ENCODE results near the gene SLIT3. TPM values are rescaled to one million over a fixed set of nuclear protein-coding genes. Genes with fewer than 3 reads are reported as not detected.

The SLIT3 gene
- total RNA-seq, 2 donors from 2014 or later: 6.6 to 6.7 TPM

DNA sequence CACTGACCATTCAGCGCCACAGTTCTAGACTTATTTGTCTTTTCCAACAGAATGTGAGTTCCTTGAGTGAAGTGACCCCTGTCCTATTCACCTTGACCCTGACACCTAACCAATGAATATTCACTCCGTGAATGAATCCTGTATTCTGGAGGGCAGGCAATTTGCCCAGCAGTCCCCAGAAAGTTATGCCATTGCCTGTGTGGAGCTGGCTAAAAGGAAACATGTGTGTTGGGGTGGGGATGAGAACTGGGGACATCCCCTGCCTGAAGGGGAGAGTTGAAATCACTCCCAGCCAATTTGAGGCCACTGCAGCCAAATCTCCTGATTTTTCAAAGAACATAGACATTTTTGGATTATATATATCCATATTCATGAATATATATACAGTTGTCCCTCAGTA is 199.0 kb downstream of the SLIT3 start:
- H3K9me3 ChIP-seq: no peaks in the 10 kb centered on the region
- intact Hi-C loops (cut with DNase I): no loop called here
- no peaks in the 10 kb centered on the region for H3K4me1 ChIP-seq
- TF ChIP-seq POLR2A (IDR thresholded peaks at IDR 0.05): no peak
- TF ChIP-seq, protein P1, sequence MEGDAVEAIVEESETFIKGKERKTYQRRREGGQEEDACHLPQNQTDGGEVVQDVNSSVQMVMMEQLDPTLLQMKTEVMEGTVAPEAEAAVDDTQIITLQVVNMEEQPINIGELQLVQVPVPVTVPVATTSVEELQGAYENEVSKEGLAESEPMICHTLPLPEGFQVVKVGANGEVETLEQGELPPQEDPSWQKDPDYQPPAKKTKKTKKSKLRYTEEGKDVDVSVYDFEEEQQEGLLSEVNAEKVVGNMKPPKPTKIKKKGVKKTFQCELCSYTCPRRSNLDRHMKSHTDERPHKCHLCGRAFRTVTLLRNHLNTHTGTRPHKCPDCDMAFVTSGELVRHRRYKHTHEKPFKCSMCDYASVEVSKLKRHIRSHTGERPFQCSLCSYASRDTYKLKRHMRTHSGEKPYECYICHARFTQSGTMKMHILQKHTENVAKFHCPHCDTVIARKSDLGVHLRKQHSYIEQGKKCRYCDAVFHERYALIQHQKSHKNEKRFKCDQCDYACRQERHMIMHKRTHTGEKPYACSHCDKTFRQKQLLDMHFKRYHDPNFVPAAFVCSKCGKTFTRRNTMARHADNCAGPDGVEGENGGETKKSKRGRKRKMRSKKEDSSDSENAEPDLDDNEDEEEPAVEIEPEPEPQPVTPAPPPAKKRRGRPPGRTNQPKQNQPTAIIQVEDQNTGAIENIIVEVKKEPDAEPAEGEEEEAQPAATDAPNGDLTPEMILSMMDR (IDR thresholded peaks at IDR 0.05): no peak
- WGBS, 2 donors: 64 to 87% methylated on average over 2 of the region's 2 CpGs
- H3K27me3 ChIP-seq: no peaks in the 10 kb centered on the region
- DNase-seq (no peak), ATAC-seq (no peak)
- H3K4me3 ChIP-seq: no peak overlapping the region
- H3K36me3 ChIP-seq (replicated peaks in 1 of 2; ENCODE audit: insufficient read depth in 1 of 2, low read depth in 2 of 2): no peaks in the 10 kb centered on the region
- no peak overlapping the region for H3K27ac ChIP-seq

DNA sequence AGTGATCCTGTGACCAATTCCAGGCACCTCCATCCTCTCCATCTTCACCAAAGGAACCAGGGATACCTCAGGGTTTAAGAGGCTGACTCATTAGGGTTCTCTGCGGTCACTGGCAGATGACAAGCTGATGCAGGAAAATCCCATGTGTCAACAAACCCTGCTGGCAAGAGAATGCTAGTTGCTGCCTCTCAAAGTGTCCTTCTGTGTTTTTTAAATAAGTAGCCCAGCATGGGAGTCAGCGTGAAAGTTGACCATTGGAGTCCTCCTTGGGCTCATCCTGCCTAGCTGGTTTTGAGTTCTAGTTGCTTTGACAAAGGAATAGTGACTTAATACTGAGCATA is 200.2 kb downstream of the SLIT3 start:
- Histone ChIP-seq H3K36me3 (replicated peaks in 1 of 2; ENCODE audit: insufficient read depth in 1 of 2, low read depth in 2 of 2) (no peaks in the 10 kb centered on the region), H3K9me3 (no peaks in the 10 kb centered on the region), H3K27ac (no peak overlapping the region), H3K27me3 (no peaks in the 10 kb centered on the region), H3K4me1 (no peaks in the 10 kb centered on the region), H3K4me3 (no peak overlapping the region)
- ATAC-seq (no peak), DNase-seq (no peak)
- WGBS, 2 donors: 74 to 92% methylated on average over 2 of the region's 2 CpGs
- intact Hi-C loops (cut with DNase I): no loop called here
- TF ChIP-seq, protein P1 (IDR thresholded peaks at IDR 0.05): no peak
- TF ChIP-seq POLR2A (IDR thresholded peaks at IDR 0.05): no peak

DNA sequence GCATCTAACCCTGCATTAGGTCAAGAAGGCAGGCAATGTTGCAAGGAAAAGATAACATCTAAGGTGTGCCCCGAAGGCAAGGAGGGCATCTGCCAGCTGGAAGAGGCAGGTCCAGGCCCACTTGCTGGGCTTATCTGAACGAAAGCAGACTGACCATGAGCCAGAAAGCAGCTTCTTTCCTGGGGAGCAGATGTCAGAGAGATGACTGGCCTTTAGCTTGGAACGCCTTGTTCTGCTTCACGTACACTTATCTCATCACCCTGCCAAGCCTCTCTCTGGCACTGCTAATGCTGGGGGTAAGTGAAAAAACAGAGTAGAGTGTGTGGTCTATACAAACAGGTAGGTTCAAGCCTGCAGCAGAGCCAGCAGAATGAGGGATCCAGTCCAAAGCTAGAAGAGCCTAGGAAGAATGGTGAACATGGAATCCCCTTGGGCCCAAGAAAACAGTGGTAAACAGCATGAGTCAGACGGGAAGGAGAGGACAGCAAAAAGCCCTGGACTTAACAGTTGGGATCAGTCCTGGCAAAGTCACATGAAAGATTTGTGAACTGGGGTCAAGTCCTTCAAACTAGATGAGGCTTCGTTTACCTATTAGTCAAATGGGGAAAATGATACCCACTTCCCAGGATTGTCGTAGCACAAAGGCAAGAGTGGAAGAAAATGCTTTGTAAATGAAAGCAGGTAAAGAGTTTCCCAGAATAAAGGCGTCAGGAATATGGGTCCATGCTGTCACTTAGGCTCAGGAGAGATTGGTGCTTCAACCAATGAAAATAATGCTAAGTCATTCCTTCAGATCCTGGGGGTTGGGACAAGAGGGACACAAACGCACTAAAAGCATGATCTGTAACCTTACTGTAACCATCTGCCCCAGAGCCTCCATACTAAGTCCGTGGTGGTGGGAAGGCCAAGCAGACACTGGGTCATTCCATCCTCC is 200.9 kb downstream of the SLIT3 start:
- Histone ChIP-seq H3K36me3 (replicated peaks in 1 of 2; ENCODE audit: insufficient read depth in 1 of 2, low read depth in 2 of 2) (no peaks in the 10 kb centered on the region), H3K27me3 (no peaks in the 10 kb centered on the region), H3K4me1 (no peaks in the 10 kb centered on the region), H3K27ac (no peak overlapping the region), H3K4me3 (no peak overlapping the region), H3K9me3 (no peaks in the 10 kb centered on the region)
- WGBS, 2 donors: 53 to 56% methylated on average over 10 of the region's 10 CpGs
- ATAC-seq: no peak
- TF ChIP-seq, protein P1 (IDR thresholded peaks at IDR 0.05): no peak
- TF ChIP-seq POLR2A (IDR thresholded peaks at IDR 0.05): no peak
- no peak for DNase-seq
- intact Hi-C loops (cut with DNase I): no loop called here

DNA sequence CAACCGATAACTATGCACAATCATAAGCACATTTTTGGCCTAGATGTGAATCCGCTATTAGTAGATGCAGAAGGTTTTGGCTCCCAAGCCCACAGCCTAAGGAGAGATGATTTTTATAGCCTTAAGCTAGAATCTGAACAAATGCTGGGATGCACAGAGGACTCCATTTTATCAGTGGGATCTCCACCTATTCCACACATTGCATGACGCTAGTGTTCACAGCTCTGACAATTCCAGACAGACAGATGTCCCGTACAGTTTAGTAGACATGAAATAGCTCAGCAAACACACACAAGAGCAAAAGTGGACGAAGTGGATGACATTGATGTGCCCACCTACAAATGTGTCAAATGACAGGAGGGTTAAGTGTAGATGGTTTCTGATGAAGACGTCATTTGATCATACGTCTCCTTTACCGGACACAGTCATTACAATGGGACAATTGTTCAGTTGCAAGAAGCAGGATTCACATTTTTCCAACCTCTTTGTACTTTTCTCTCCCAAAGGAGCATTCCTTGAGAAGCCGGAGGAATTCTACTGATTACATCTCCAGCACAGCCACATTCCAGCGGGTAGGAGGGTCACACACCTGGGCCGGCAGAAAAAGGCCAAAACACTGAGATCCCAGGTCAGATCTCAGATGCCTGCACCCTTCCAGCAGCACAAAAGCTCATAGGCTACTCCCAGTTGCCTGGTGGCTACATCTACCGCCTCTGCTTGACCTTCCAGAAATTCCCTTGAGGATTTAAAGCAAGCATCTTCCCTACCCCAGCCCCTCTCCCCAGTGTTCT is 202.4 kb downstream of the SLIT3 start:
- ATAC-seq (no peak), DNase-seq (no peak)
- Histone ChIP-seq H3K4me3 (no peak overlapping the region), H3K4me1 (no peaks in the 10 kb centered on the region), H3K36me3 (replicated peaks in 1 of 2; ENCODE audit: insufficient read depth in 1 of 2, low read depth in 2 of 2) (no peaks in the 10 kb centered on the region), H3K9me3 (no peaks in the 10 kb centered on the region), H3K27me3 (no peaks in the 10 kb centered on the region), H3K27ac (no peak overlapping the region)
- intact Hi-C loops (cut with DNase I): no loop called here
- WGBS, 2 donors: 63 to 66% methylated on average over 12 of the region's 12 CpGs
- TF ChIP-seq, protein P1 (IDR thresholded peaks at IDR 0.05): no peak
- TF ChIP-seq POLR2A (IDR thresholded peaks at IDR 0.05): no peak
